ENCODE results near the gene BAG2.

Gene BAG2

DNA sequence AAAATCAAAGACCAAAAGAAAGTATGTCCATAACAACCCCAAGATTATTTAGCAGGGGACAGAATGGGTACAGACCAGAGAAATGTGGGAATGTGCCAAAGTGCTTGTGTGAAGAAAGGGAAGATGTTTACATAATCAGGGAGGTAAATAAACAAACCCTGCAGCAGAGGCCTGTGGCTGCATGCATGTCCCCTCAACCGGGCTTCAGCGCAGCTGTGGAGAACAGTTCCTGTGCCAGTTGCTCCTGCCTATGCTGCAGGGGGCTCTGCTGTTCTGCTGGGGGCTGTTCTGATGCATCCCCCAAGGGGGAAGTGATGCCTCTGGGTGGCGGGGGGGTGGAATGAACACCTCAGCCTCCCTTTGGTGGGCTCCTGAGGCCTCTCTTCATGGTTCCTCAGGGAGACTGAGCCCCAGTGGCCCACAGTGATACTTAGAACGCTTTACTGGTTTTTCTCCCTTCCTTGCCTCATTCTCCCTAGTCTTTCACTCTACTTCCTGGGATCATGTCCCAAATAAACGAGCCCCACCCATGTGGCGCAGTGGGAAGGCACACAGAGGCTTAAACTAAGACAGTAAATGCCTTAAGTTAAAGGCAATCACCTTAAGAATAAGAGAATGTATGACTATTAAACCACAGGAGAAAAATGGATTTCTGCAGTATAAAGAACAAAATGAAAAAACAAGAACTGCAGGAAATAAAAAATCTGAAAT, 27.0 kb downstream of the BAG2 start:
- TF ChIP-seq, protein P1, sequence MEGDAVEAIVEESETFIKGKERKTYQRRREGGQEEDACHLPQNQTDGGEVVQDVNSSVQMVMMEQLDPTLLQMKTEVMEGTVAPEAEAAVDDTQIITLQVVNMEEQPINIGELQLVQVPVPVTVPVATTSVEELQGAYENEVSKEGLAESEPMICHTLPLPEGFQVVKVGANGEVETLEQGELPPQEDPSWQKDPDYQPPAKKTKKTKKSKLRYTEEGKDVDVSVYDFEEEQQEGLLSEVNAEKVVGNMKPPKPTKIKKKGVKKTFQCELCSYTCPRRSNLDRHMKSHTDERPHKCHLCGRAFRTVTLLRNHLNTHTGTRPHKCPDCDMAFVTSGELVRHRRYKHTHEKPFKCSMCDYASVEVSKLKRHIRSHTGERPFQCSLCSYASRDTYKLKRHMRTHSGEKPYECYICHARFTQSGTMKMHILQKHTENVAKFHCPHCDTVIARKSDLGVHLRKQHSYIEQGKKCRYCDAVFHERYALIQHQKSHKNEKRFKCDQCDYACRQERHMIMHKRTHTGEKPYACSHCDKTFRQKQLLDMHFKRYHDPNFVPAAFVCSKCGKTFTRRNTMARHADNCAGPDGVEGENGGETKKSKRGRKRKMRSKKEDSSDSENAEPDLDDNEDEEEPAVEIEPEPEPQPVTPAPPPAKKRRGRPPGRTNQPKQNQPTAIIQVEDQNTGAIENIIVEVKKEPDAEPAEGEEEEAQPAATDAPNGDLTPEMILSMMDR (conservative IDR thresholded peaks at IDR 0.05; ENCODE audit: low read depth, low read length) = no peak
- Histone ChIP-seq H3K36me3 (ENCODE audit: insufficient read depth) (no peaks in the 10 kb centered on the region), H3K4me3 (IDR thresholded peaks at IDR 0.05; ENCODE audit: insufficient read depth, low read depth, low read length) (no peak overlapping the region), H3K79me2 (ENCODE audit: insufficient read depth, low read depth) (no peaks in the 10 kb centered on the region), H4K20me1 (ENCODE audit: insufficient read depth) (no peaks in the 10 kb centered on the region), H3K27ac (no peak overlapping the region), H2AFZ (ENCODE audit: low read depth) (no peak overlapping the region), H3K9ac (no peak overlapping the region), H3K27me3 (ENCODE audit: insufficient read depth, low read depth) (no peaks in the 10 kb centered on the region), H3K4me1 (ENCODE audit: low read depth, poor library complexity, severe bottlenecking) (no peaks in the 10 kb centered on the region), H3K4me2 (no peak overlapping the region)

DNA sequence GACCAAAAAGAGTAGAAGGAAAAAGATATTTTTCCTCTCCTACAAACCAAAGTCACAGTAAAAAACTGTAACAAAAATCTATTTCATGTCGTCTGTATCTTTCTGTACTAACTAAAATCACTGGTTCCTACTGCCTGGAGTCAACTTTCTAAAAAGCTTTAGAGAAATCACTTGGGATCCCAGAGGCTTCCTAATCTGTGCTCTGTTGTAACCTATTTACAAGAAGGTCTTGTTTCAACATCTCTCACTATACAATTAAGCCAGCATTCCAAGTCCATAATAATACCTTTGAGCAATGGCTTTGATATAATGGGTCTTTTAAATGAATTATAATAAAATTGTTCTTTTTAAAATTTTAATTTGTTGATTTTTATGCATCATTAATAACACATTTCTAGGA, 29.6 kb downstream of the BAG2 start:
- Histone ChIP-seq H3K36me3 (ENCODE audit: insufficient read depth) (no peaks in the 10 kb centered on the region), H2AFZ (ENCODE audit: low read depth) (no peak overlapping the region), H3K27ac (no peak overlapping the region), H3K4me3 (IDR thresholded peaks at IDR 0.05; ENCODE audit: insufficient read depth, low read depth, low read length) (no peak overlapping the region), H3K4me1 (ENCODE audit: low read depth, poor library complexity, severe bottlenecking) (no peaks in the 10 kb centered on the region), H3K4me2 (no peak overlapping the region), H3K79me2 (ENCODE audit: insufficient read depth, low read depth) (no peaks in the 10 kb centered on the region), H3K9ac (no peak overlapping the region), H3K27me3 (ENCODE audit: insufficient read depth, low read depth) (no peaks in the 10 kb centered on the region), H4K20me1 (ENCODE audit: insufficient read depth) (no peaks in the 10 kb centered on the region)
- TF ChIP-seq, protein P1 (conservative IDR thresholded peaks at IDR 0.05; ENCODE audit: low read depth, low read length) = no peak

DNA sequence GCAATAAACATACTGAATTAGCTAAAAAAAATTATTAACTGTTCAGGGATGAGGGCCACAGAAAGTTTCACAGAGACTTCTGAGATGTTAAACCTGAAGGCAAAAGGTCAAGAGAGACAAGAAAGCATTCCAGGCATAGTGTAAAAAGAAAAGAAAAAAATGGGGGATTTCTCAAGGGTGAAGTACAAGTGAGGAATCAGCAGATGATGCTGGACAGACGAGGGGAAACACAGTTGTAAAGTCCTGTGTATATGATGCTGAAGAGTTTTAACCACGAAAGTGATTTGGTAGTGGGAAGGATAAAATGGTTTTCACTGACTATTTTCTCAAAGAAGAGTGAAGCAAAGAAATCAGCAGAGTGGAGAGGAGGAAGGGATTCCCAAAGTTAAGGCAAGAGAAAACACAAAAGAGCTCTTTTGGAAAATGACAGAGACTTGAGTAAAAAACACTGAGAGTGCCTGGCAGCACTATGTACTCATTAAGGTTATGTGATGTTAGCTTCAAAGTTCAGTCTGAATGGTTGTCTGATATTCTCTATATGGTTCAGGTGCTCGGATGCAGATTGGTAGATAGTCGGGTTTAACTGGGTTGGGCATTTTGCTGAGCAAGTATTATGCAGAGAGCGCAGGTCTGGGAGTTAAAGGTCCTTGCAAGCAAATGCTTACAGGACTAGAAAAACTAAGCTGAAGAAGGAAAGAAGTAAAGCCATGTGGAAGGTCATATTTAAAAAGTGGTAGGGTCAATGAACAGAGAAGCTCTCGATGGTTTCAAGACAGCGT, 33.6 kb downstream of the BAG2 start:
- H3K4me2 ChIP-seq = no peak overlapping the region
- H2AFZ ChIP-seq (ENCODE audit: low read depth) = no peak overlapping the region
- H3K4me3 ChIP-seq (IDR thresholded peaks at IDR 0.05; ENCODE audit: insufficient read depth, low read depth, low read length) = no peak overlapping the region
- H3K36me3 ChIP-seq (ENCODE audit: insufficient read depth) = no peaks in the 10 kb centered on the region
- H3K27ac ChIP-seq = no peak overlapping the region
- H3K9ac ChIP-seq = no peak overlapping the region
- H3K27me3 ChIP-seq (ENCODE audit: insufficient read depth, low read depth) = no peaks in the 10 kb centered on the region
- H3K4me1 ChIP-seq (ENCODE audit: low read depth, poor library complexity, severe bottlenecking) = peaks cover 10% of the 10 kb centered on the region
- H4K20me1 ChIP-seq (ENCODE audit: insufficient read depth) = no peaks in the 10 kb centered on the region
- TF ChIP-seq, protein P1 (conservative IDR thresholded peaks at IDR 0.05; ENCODE audit: low read depth, low read length) = no peak
- no peaks in the 10 kb centered on the region for H3K79me2 ChIP-seq (ENCODE audit: insufficient read depth, low read depth)

DNA sequence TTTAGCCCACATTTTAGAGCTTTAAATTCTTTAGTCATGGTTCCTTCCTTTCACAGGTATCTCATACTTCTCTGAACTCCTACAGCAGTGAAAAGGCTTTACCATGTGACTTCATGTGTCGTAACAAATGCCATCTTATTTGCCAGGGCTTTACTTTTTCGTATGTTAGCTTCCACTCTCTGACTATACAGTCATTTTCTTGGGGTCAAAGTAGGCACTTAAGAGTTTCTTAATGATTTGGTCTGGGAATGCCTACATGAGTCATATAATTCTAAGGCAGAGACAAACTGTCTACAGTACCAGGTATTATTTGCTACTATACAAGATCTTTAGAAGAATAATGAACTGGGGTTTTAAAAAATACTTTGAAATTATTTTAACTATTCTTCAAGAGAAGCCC, 35.0 kb downstream of the BAG2 start:
- H3K27ac ChIP-seq = no peak overlapping the region
- no peak overlapping the region for H2AFZ ChIP-seq (ENCODE audit: low read depth)
- TF ChIP-seq, protein P1 (conservative IDR thresholded peaks at IDR 0.05; ENCODE audit: low read depth, low read length) = no peak
- no peak overlapping the region for H3K4me2 ChIP-seq
- H3K27me3 ChIP-seq (ENCODE audit: insufficient read depth, low read depth) = no peaks in the 10 kb centered on the region
- peaks cover 10% of the 10 kb centered on the region for H3K4me1 ChIP-seq (ENCODE audit: low read depth, poor library complexity, severe bottlenecking)
- H3K36me3 ChIP-seq (ENCODE audit: insufficient read depth) = no peaks in the 10 kb centered on the region
- H3K4me3 ChIP-seq (IDR thresholded peaks at IDR 0.05; ENCODE audit: insufficient read depth, low read depth, low read length) = no peak overlapping the region
- no peaks in the 10 kb centered on the region for H3K79me2 ChIP-seq (ENCODE audit: insufficient read depth, low read depth)
- H3K9ac ChIP-seq = no peak overlapping the region
- H4K20me1 ChIP-seq (ENCODE audit: insufficient read depth) = no peaks in the 10 kb centered on the region
